HepG2 (cell line): Measurements from ENCODE around the gene TBC1D14. TPM values are rescaled to one million over a fixed set of nuclear protein-coding genes. Genes with fewer than 3 reads are reported as not detected.

Experiments
- ATAC-seq: fragments of 200-7000 bp; cut with Tn5 transposase; 3 replicates; pipeline ENCODE4 v1.9.1; 2020; ENCODE audit warnings: mild to moderate bottlenecking, moderate library complexity
- BruUV-seq: library from RNA; stranded (reverse); fragments of 400-500 nt; replicated peaks from 2 replicates; lab custom pipeline; 2021; lab: Mats Ljungman, UMichigan
- CTCF ChIA-PET: fragments of 300-600 bp; formaldehyde crosslinking; extraction: SDS; loops from one replicate; lab custom pipeline; 2021; ENCODE audit warnings: low total read pairs, inconsistent platforms, low intra/inter-chr PET ratio; lab: Yijun Ruan, JAX
- POLR2A ChIA-PET: fragments of 350-600 bp; sonication (Branson Sonifier 250); formaldehyde crosslinking; loops from one replicate; lab custom pipeline; 2020; ENCODE audit warnings: antibody characterized with exemption, inconsistent platforms; lab: Yijun Ruan, JAX
- DNase-seq: peaks from one replicate; pipeline ENCODE4 v3.0.0-alpha.2; 2015; ENCODE audit warnings: low spot score
- FAIRE-seq: peaks from 3 replicates; lab custom pipeline; 2011; peaks lifted over from hg19 to GRCh38; lab: Jason Lieb, UNC
- H2AFZ ChIP-seq: one replicate; pipeline ENCODE4 v1.6.1; 2011; ENCODE audit warnings: low read length, inconsistent platforms
- H3K27ac ChIP-seq: fragments of 300-600 bp; 3 replicates; pipeline ENCODE4 v1.8.0; 2011; ENCODE audit warnings: mixed run types, mild to moderate bottlenecking, mixed read lengths, low read length, inconsistent platforms; ENCODE audit not compliant: insufficient read depth; ENCODE audit errors: extremely low read length
- H3K27me3 ChIP-seq, 2 experiments: fragments of 200-600 bp in 1 of 2; 2 replicates in 1 of 2; 3 replicates in 1 of 2; pipeline versions ENCODE4 v1.6.0 to v1.8.0; 2011; ENCODE audit warnings: low read length in 2 of 2, mild to moderate bottlenecking in 2 of 2, moderate library complexity in 2 of 2, inconsistent platforms in 1 of 2; ENCODE audit not compliant: insufficient read depth in 2 of 2, control insufficient read depth in 1 of 2
- H3K36me3 ChIP-seq, 2 experiments: fragments of 200-600 bp in 1 of 2; replicated peaks in 1 of 2; 2 replicates in 1 of 2; 3 replicates in 1 of 2; pipeline versions ENCODE4 v1.5.1 to v1.8.0; 2011; ENCODE audit warnings: low read length in 2 of 2, inconsistent platforms in 1 of 2; ENCODE audit not compliant: insufficient read depth in 2 of 2, control insufficient read depth in 1 of 2
- H3K4me1 ChIP-seq: 2 replicates; pipeline ENCODE4 v1.5.1; 2012; ENCODE audit warnings: low read length, inconsistent platforms; ENCODE audit not compliant: insufficient read depth
- H3K4me2 ChIP-seq: 2 replicates; pipeline ENCODE4 v1.6.0; 2011; ENCODE audit warnings: low read depth, low read length, inconsistent platforms
- H3K4me3 ChIP-seq, 3 experiments: fragments of 200-600 bp in 1 of 3; sonication (generic), shearing (Covaris generic) in 1 of 3; replicated peaks in 1 of 3; 2 replicates each; pipeline ENCODE4 v1.5.1; 2011 to 2016; ENCODE audit warnings: low read length in 3 of 3, inconsistent platforms in 2 of 3, low read depth in 2 of 3, mild to moderate bottlenecking in 2 of 3, control low read depth in 1 of 3, mixed read lengths in 1 of 3; ENCODE audit not compliant: insufficient read depth in 1 of 3
- H3K79me2 ChIP-seq: one replicate; pipeline ENCODE4 v1.6.1; 2011; ENCODE audit warnings: low read length, inconsistent platforms; ENCODE audit not compliant: insufficient read depth
- H3K9ac ChIP-seq: 2 replicates; pipeline ENCODE4 v1.6.0; 2011; ENCODE audit warnings: mild to moderate bottlenecking, low read depth, low read length, inconsistent platforms; ENCODE audit not compliant: insufficient read depth
- H3K9me3 ChIP-seq: 2 replicates; pipeline ENCODE4 v1.5.1; 2012; ENCODE audit warnings: mild to moderate bottlenecking, low read length
- H4K20me1 ChIP-seq: 2 replicates; pipeline ENCODE4 v1.6.0; 2011; ENCODE audit warnings: inconsistent platforms, mild to moderate bottlenecking, low read length, moderate library complexity; ENCODE audit not compliant: insufficient read depth
- FOXA3 ChIP-seq: IDR thresholded peaks from 2 replicates; pipeline ENCODE4 v1.6.1; 2016; ENCODE audit warnings: missing genetic modification reagents, missing compliant biosample characterization
- GMEB2 ChIP-seq: IDR thresholded peaks from 2 replicates; pipeline ENCODE4 v1.6.1; 2016; ENCODE audit warnings: missing biosample characterization, missing genetic modification reagents, low read depth
- HIC2 ChIP-seq: sonication (generic); formaldehyde crosslinking; IDR thresholded peaks from 2 replicates; pipeline ENCODE4 v1.9.0; 2022; ENCODE audit warnings: low read depth, missing genetic modification reagents
- HNF1B ChIP-seq: sonication (generic); formaldehyde crosslinking; IDR thresholded peaks from 2 replicates; pipeline ENCODE4 v1.5.1; 2020; ENCODE audit warnings: mild to moderate bottlenecking, moderate library complexity, missing genetic modification reagents
- MATR3 ChIP-seq: sonication (generic); formaldehyde crosslinking; IDR thresholded peaks from 2 replicates; pipeline ENCODE4 v1.4.0; 2020; ENCODE audit warnings: missing genetic modification reagents
- NCOA2 ChIP-seq: sonication (generic); formaldehyde crosslinking; IDR thresholded peaks from 2 replicates; pipeline ENCODE4 v1.8.0; 2022; ENCODE audit warnings: inconsistent platforms
- ZIK1 ChIP-seq: sonication (generic); formaldehyde crosslinking; IDR thresholded peaks from 2 replicates; pipeline ENCODE4 v1.5.0; 2020; ENCODE audit warnings: mild to moderate bottlenecking, low read depth, missing genetic modification reagents, borderline replicate concordance
- ZNF576 ChIP-seq: sonication (generic); formaldehyde crosslinking; IDR thresholded peaks from 2 replicates; pipeline ENCODE4 v1.4.0; 2020; ENCODE audit warnings: mild to moderate bottlenecking, missing genetic modification reagents
- WGBS: methylation state at CpG from one replicate; pipeline ENCODE4 v1.1.6; 2017; ENCODE audit warnings: low lambda C conversion rate; 5-methylcytosine and 5-hydroxymethylcytosine counted together
- in situ Hi-C: cut with HindIII; loops from 2 replicates; pipeline ENCODE4 v1.10.0; 2017; ENCODE audit warnings: low pct_unique_long_range_greater_than_20kb; ENCODE audit not compliant: extremely low pct_ligation_motif_present
- intact Hi-C: fragments of 100-400 bp; cut with micrococcal nuclease; formaldehyde crosslinking; loops from one replicate; pipeline ENCODE4 v1.10.0; 2022; ENCODE audit not compliant: unreplicated experiment
- polyA plus RNA-seq, 8 experiments: library from polyadenylated mRNA; depleted of rRNA in 3 of 8; stranded (reverse) in 7 of 8; unstranded in 1 of 8; fragments of >200 nt; fragmentation: Illumina TruSeq in 4 of 8; extraction: Trizol in 4 of 8; gene quantifications; 2 replicates each; pipeline versions ENCODE4 v1.2.1 to v1.2.3, GENCODE V29; 2011 to 2016; ENCODE audit warnings: low read depth in 4 of 8, missing spikeins in 1 of 8, mixed read lengths in 1 of 8; ENCODE audit not compliant: insufficient read depth in 1 of 8
- total RNA-seq, 5 experiments: library from RNA; depleted of rRNA; stranded (reverse); fragments of >200 nt; fragmentation: Illumina TruSeq; extraction: Trizol; gene quantifications; 2 replicates each; pipeline ENCODE4 v1.2.3, GENCODE V29; 2016; ENCODE audit warnings: low read depth in 1 of 5
- TF ChIP-seq, protein P1 (sequence below): sonication (generic); formaldehyde crosslinking; IDR thresholded peaks from 2 replicates; pipeline ENCODE4 v1.4.0; 2020; ENCODE audit warnings: missing genetic modification reagents

The TBC1D14 gene
- total and polyA plus RNA-seq, 2 of the 13 experiments (the other 11 are each of a cell fraction or from before 2014, with no cell fraction given) = 29.5 to 46.5 TPM

GRCh38 chr4:6902318-6903042 lies 7.1 kb upstream of the TBC1D14 start (continued):
- TF ChIP-seq, protein P1, sequence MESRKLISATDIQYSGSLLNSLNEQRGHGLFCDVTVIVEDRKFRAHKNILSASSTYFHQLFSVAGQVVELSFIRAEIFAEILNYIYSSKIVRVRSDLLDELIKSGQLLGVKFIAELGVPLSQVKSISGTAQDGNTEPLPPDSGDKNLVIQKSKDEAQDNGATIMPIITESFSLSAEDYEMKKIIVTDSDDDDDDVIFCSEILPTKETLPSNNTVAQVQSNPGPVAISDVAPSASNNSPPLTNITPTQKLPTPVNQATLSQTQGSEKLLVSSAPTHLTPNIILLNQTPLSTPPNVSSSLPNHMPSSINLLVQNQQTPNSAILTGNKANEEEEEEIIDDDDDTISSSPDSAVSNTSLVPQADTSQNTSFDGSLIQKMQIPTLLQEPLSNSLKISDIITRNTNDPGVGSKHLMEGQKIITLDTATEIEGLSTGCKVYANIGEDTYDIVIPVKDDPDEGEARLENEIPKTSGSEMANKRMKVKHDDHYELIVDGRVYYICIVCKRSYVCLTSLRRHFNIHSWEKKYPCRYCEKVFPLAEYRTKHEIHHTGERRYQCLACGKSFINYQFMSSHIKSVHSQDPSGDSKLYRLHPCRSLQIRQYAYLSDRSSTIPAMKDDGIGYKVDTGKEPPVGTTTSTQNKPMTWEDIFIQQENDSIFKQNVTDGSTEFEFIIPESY (CRISPR knock-in tag) = peak; percentile 29; the same call in 1 of the 2 replicates
- TF ChIP-seq FOXA3 (no peak), MATR3 (CRISPR knock-in tag) (no peak), NCOA2 (CRISPR knock-in tag) (peak; percentile 30; the same call in 1 of the 2 replicates)
- TF ChIP-seq, all 625 proteins: peak for 62

- in situ Hi-C loops (loop anchor here (10.0 kb wide), 1 partner anchor 169 kb away; no protein-coding TSS in a partner anchor), intact Hi-C loops (loop anchor here (10.0 kb wide), 1 partner anchor 139 kb away; the partner anchor contains the start of gene TADA2B)
- peaks cover 13% of the 10 kb centered on the region for H3K79me2 ChIP-seq
- FAIRE-seq (no peak), ATAC-seq (no peak), DNase-seq (no peak)
- H3K27ac ChIP-seq = peak overlapping the region; percentile 78
- ChIA-PET CTCF (no interaction called here), POLR2A (interaction anchor here (0.8 to 11.5 kb wide), 6 partner anchors 11 to 232 kb away, joined by 3 to 215 read pairs (median 6); partner anchors contain the start of genes GRPEL1 and MRFAP1L1)
- peaks cover 84% of the 10 kb centered on the region for H3K4me1 ChIP-seq
- H3K9me3 ChIP-seq = no peaks in the 10 kb centered on the region
- H3K4me2 ChIP-seq = peak overlapping the region; percentile 5; the same call in 1 of the 2 replicates
- H3K27me3 ChIP-seq = no peaks in the 10 kb centered on the region; a peak in 1 of 5 replicates
- peaks cover under 1% of the 10 kb centered on the region; the same call in 1 of the 2 replicates for H4K20me1 ChIP-seq
- H3K36me3 ChIP-seq = no peaks in the 10 kb centered on the region
- BruUV-seq = no TSS peak
- H2AFZ ChIP-seq = no peak overlapping the region
- no peak overlapping the region for H3K9ac ChIP-seq
- no peak overlapping the region for H3K4me3 ChIP-seq
- 98% methylated on average over 8 of the region's 13 CpGs for WGBS
- TF ChIP-seq ZIK1 (CRISPR knock-in tag) = no peak
- no peak for TF ChIP-seq GMEB2 (CRISPR knock-in tag)
- TF ChIP-seq HNF1B = no peak
- TF ChIP-seq ZNF576 (CRISPR knock-in tag) = 0 out of 2 replicates have a peak, but pooled peaks have one; percentile 32
- no peak for TF ChIP-seq HIC2 (CRISPR knock-in tag)
These were observed 3.8 kb upstream of the TBC1D14 start for GRCh38 chr4:6905516-6906445.
